SH-SY5Y (cell line): Measurements from ENCODE around the gene CTDNEP1.

ENCODE experiments used
- GATA2 ChIP-seq: IDR thresholded peaks from 2 replicates; pipeline ENCODE4 v1.6.1; 2011; ENCODE audit warnings: mild to moderate bottlenecking, low read depth, low read length
- GATA3 ChIP-seq: IDR thresholded peaks from 2 replicates; pipeline ENCODE4 v1.6.1; 2011; ENCODE audit warnings: low read depth, mild to moderate bottlenecking, low read length, moderate library complexity

DNA sequence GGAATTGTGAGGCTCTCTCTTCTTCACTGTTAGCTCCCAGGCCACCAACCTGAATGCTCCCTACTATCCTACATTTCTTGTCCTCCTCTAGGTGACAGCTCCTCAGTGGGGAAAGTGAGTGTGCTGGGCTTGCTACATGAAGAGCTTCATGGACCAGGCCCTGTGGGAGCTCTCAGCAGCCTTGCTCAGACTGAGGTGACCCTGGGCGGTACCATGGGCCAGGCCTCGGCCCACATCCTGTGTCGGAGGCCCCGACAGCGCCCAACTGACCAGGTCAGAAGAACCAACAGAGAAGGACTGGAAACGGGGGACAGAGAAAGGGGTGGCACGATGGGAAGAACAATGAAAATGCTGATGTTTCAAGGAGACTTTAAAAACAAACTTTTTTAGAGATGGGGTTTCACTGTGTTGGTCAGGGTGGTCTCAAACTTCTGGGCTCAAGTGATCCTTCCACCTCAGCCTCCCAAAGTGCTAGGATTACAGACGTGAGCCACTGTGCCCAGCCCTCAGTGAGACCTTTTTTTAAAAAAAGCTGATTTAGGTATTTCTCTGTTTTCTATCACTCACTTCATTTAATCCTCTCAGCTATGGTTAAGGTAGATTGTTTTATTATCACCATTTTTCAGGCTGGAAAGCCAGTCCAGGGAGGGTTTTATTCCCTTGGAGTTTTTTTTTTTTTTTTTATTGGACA, 5.4 kb upstream of the CTDNEP1 start:
- TF ChIP-seq GATA3 (no peak), GATA2 (no peak)
